AG09319 (cell line): ENCODE measurements around the gene NEXN.

ENCODE experiments used
- DNase-seq: peaks from one replicate; pipeline ENCODE4 v3.0.0-alpha.2; 2010; ENCODE audit warnings: low read depth; ENCODE audit errors: extremely low read depth
- CTCF ChIP-seq: IDR thresholded peaks from 2 replicates; pipeline ENCODE4 v1.5.1; 2011; ENCODE audit warnings: low read depth, mild to moderate bottlenecking, inconsistent platforms, low read length, moderate library complexity

Gene NEXN

GRCh38 chr1:77926561-77927357, 38.3 kb downstream of the NEXN start:
- no peak for DNase-seq
- no peak for TF ChIP-seq CTCF

- TF ChIP-seq CTCF, result no peak
Observed at GRCh38 chr1:77927414-77927813, 39.0 kb downstream of the NEXN start.

DNA sequence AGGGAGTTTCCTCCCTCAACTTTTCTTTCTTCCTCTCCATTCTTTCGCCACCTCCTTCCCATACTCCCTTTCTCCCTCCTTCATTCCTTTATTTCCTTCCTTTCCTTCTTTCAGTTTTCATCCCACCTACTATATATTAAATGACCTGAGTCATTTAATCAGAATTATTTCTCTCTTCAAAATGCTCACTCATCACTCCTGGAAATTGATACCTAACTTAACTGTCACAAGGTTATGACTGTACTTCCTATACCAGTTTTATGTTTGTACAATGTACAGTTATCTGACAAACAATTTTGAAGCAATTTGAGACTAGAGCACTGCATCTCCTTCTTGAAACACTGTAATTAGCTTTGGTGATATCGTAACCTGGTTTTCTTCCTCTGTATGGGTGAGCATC, 41.4 kb downstream of the NEXN start:
- DNase-seq, result no peak
- no peak for TF ChIP-seq CTCF

More at GRCh38 chr1:77927414-77927813, 39.0 kb downstream of the NEXN start:
- no peak for DNase-seq

GRCh38 chr1:77938651-77939050, 50.2 kb downstream of the NEXN start:
- no peak for TF ChIP-seq CTCF
- DNase-seq, result no peak

DNA sequence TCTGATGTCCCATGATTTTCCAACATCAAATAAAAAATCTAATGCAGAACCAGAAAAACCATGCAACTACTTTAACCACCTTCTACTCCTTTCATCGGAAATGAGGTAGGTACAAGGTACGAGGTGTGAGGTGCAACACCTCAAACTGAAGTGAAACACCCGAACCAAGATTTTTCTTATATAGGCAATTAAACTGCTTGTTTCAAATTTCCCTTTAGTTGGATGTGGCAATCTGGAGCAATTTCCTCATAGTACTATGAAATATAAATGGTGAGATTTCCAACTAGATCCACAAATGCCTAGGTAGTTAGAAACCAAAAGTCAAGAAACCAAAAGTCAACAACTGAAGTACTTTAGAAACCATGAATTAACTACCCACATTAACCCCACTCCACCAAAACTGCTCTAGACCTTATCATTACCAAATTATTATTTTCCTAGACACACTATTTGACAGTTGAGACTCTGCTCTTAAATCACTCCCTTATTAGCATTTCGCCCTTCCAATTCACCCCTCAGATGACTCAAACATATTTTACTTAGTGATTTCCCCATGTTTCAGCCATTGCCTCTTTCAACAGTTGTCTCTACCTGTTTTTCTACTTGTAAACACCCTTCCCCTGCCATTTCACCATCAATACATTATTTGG, 52.6 kb downstream of the NEXN start:
- no peak for TF ChIP-seq CTCF
- no peak for DNase-seq

DNA sequence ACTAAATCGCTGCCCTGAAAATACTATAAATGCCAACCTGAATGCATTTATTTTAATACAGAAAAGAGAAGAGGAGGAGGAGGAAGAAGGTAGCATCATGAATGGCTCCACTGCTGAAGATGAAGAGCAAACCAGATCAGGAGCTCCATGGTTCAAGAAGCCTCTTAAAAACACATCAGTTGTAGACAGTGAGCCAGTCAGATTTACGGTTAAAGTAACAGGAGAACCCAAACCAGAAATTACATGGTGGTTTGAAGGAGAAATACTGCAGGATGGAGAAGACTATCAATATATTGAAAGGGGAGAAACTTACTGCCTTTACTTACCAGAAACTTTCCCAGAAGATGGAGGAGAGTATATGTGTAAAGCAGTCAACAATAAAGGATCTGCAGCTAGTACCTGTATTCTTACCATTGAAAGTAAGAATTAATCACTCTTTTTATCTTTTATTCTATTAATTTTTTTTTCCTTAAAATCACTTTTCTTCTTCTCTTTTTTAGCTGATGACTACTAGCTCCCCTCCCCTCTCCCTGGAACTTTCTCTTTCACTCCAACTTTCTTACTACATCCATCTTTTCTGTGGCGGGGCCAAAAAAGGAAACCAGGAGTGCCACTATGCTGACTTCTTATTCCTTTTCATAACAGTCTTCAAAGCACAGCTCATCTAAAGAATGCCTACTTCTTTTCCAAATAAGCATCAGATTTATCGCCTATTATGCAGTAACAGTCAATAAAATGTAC, 54.1 kb downstream of the NEXN start:
- no peak for DNase-seq
- TF ChIP-seq CTCF, result no peak

- no peak for DNase-seq
- no peak for TF ChIP-seq CTCF
Observed at GRCh38 chr1:77945345-77945744, 56.9 kb downstream of the NEXN start.
